ENCODE data around the gene MVB12A. TPM values are rescaled to one million over a fixed set of nuclear protein-coding genes. Genes with fewer than 3 reads are reported as not detected.

Gene MVB12A
- total and polyA plus RNA-seq, 9 of the 15 experiments (the other 6 are each of a cell fraction or from before 2014, with no cell fraction given): 1.2 to 46.2 (median 22.4) TPM

- TF ChIP-seq, protein P1, sequence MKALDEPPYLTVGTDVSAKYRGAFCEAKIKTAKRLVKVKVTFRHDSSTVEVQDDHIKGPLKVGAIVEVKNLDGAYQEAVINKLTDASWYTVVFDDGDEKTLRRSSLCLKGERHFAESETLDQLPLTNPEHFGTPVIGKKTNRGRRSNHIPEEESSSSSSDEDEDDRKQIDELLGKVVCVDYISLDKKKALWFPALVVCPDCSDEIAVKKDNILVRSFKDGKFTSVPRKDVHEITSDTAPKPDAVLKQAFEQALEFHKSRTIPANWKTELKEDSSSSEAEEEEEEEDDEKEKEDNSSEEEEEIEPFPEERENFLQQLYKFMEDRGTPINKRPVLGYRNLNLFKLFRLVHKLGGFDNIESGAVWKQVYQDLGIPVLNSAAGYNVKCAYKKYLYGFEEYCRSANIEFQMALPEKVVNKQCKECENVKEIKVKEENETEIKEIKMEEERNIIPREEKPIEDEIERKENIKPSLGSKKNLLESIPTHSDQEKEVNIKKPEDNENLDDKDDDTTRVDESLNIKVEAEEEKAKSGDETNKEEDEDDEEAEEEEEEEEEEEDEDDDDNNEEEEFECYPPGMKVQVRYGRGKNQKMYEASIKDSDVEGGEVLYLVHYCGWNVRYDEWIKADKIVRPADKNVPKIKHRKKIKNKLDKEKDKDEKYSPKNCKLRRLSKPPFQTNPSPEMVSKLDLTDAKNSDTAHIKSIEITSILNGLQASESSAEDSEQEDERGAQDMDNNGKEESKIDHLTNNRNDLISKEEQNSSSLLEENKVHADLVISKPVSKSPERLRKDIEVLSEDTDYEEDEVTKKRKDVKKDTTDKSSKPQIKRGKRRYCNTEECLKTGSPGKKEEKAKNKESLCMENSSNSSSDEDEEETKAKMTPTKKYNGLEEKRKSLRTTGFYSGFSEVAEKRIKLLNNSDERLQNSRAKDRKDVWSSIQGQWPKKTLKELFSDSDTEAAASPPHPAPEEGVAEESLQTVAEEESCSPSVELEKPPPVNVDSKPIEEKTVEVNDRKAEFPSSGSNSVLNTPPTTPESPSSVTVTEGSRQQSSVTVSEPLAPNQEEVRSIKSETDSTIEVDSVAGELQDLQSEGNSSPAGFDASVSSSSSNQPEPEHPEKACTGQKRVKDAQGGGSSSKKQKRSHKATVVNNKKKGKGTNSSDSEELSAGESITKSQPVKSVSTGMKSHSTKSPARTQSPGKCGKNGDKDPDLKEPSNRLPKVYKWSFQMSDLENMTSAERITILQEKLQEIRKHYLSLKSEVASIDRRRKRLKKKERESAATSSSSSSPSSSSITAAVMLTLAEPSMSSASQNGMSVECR (CRISPR knock-in tag; IDR thresholded peaks at IDR 0.05): no peak
- TF ChIP-seq CSDE1 (IDR thresholded peaks at IDR 0.05) (no peak), TCF7L2 (IDR thresholded peaks at IDR 0.05; ENCODE audit: low read depth, low read length) (no peak), ELK3 (CRISPR knock-in tag; IDR thresholded peaks at IDR 0.05) (no peak), ZBTB1 (CRISPR knock-in tag; IDR thresholded peaks at IDR 0.05; ENCODE audit: borderline replicate concordance, low read depth) (no peak), MTA3 (IDR thresholded peaks at IDR 0.05; ENCODE audit: borderline replicate concordance) (no peak), SAFB (IDR thresholded peaks at IDR 0.05; ENCODE audit: borderline replicate concordance, low read depth, low read length) (no peak), RUNX1 (IDR thresholded peaks at IDR 0.05; ENCODE audit: low read depth) (no peak), ATF1 (CRISPR knock-in tag; IDR thresholded peaks at IDR 0.05) (no peak), ATF1 (tag; IDR thresholded peaks at IDR 0.05) (peak; percentile 48), RBM15 (IDR thresholded peaks at IDR 0.05; ENCODE audit: insufficient read depth, low read length) (no peak), TEAD1 (CRISPR knock-in tag; IDR thresholded peaks at IDR 0.05) (no peak; a peak in 1 of 4 replicates), SOX6 (IDR thresholded peaks at IDR 0.05) (no peak), RHOXF2B (CRISPR knock-in tag; conservative IDR thresholded peaks at IDR 0.05) (no peak), ZNF766 (CRISPR knock-in tag; conservative IDR thresholded peaks at IDR 0.05) (peak; percentile 59; the same call in 1 of the 2 replicates), ZNF133 (CRISPR knock-in tag; IDR thresholded peaks at IDR 0.05) (no peak), RBM22 (IDR thresholded peaks at IDR 0.05; ENCODE audit: low read depth, low read length, poor library complexity, severe bottlenecking) (no peak), HDAC1 (IDR thresholded peaks at IDR 0.05) (peak in 1 of 2 experiments; percentile 96; a peak in 1 of 4 replicates), DMBX1 (CRISPR knock-in tag; IDR thresholded peaks at IDR 0.05; ENCODE audit: borderline replicate concordance) (no peak), IFI16 (CRISPR knock-in tag; IDR thresholded peaks at IDR 0.05) (no peak)
- TF ChIP-seq, protein P2, sequence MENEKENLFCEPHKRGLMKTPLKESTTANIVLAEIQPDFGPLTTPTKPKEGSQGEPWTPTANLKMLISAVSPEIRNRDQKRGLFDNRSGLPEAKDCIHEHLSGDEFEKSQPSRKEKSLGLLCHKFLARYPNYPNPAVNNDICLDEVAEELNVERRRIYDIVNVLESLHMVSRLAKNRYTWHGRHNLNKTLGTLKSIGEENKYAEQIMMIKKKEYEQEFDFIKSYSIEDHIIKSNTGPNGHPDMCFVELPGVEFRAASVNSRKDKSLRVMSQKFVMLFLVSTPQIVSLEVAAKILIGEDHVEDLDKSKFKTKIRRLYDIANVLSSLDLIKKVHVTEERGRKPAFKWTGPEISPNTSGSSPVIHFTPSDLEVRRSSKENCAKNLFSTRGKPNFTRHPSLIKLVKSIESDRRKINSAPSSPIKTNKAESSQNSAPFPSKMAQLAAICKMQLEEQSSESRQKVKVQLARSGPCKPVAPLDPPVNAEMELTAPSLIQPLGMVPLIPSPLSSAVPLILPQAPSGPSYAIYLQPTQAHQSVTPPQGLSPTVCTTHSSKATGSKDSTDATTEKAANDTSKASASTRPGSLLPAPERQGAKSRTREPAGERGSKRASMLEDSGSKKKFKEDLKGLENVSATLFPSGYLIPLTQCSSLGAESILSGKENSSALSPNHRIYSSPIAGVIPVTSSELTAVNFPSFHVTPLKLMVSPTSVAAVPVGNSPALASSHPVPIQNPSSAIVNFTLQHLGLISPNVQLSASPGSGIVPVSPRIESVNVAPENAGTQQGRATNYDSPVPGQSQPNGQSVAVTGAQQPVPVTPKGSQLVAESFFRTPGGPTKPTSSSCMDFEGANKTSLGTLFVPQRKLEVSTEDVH (IDR thresholded peaks at IDR 0.05; ENCODE audit: low read depth, partially characterized antibody): no peak
- TF ChIP-seq, protein P3, sequence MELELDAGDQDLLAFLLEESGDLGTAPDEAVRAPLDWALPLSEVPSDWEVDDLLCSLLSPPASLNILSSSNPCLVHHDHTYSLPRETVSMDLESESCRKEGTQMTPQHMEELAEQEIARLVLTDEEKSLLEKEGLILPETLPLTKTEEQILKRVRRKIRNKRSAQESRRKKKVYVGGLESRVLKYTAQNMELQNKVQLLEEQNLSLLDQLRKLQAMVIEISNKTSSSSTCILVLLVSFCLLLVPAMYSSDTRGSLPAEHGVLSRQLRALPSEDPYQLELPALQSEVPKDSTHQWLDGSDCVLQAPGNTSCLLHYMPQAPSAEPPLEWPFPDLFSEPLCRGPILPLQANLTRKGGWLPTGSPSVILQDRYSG (tag; conservative IDR thresholded peaks at IDR 0.05; ENCODE audit: low read depth): no peak
Measured at GRCh38 chr19:17469092-17469480, 49.2 kb downstream of the MVB12A start (continued).
